Neural cell (in vitro differentiated cells): ENCODE measurements around the gene ZNF90. TPM values are rescaled to one million over a fixed set of nuclear protein-coding genes. Genes with fewer than 3 reads are reported as not detected.
"Not testable (repeated sequence)": the region's sequence is repeated elsewhere in the genome, so short reads cannot be mapped to it uniquely, and the experiment has no call there.

Experiments used
- H2AFZ ChIP-seq: fragments of 200-600, 300-800 bp; sonication (generic), shearing (Covaris generic); 2 replicates; pipeline ENCODE4 v1.6.0; 2014; ENCODE audit warnings: low read depth, mild to moderate bottlenecking, antibody characterized with exemption, low read length, moderate library complexity
- H3F3A ChIP-seq: fragments of 200-600 bp; shearing (Covaris generic); 2 replicates; pipeline ENCODE4 v1.6.1; 2016; ENCODE audit warnings: mild to moderate bottlenecking, moderate library complexity, mixed read lengths, antibody characterized with exemption, low read length; ENCODE audit not compliant: insufficient read depth, poor library complexity, severe bottlenecking
- H3K27ac ChIP-seq: fragments of 200-600, 300-800 bp; sonication (generic), shearing (Covaris generic); 2 replicates; pipeline ENCODE4 v1.5.1; 2014; ENCODE audit warnings: mild to moderate bottlenecking, low read length, moderate library complexity
- H3K27me3 ChIP-seq: fragments of 300-800, 200-600 bp; sonication (generic), shearing (Covaris generic); 2 replicates; pipeline ENCODE4 v1.6.0; 2014; ENCODE audit warnings: mild to moderate bottlenecking, low read depth, low read length, moderate library complexity; ENCODE audit not compliant: insufficient read depth
- H3K36me3 ChIP-seq: fragments of 300-800, 200-600 bp; sonication (generic), shearing (Covaris generic); 2 replicates; pipeline ENCODE4 v1.5.1; 2014; ENCODE audit warnings: mild to moderate bottlenecking, antibody characterized with exemption, low read length, moderate library complexity; ENCODE audit not compliant: insufficient read depth
- H3K4me2 ChIP-seq: fragments of 300-800, 200-600 bp; sonication (generic), shearing (Covaris generic); 2 replicates; pipeline ENCODE4 v1.6.0; 2014; ENCODE audit warnings: mild to moderate bottlenecking, low read length
- H3K4me3 ChIP-seq: fragments of 300-800, 200-600 bp; sonication (generic), shearing (Covaris generic); 2 replicates; pipeline ENCODE4 v1.5.1; 2014; ENCODE audit warnings: mild to moderate bottlenecking, low read length, moderate library complexity
- H3K79me2 ChIP-seq: fragments of 200-600 bp; shearing (Covaris generic); replicated peaks from 2 replicates; pipeline ENCODE4 v1.6.0; 2014; ENCODE audit warnings: mild to moderate bottlenecking, low read length, moderate library complexity; ENCODE audit not compliant: insufficient read depth
- H3K9ac ChIP-seq: fragments of 300-800, 200-600 bp; sonication (generic), shearing (Covaris generic); 2 replicates; pipeline ENCODE4 v1.6.1; 2016; ENCODE audit warnings: mild to moderate bottlenecking, low read length, mixed read lengths
- H3K9me2 ChIP-seq: fragments of 200-600 bp; shearing (Covaris generic); 2 replicates; pipeline ENCODE4 v1.6.1; 2016; ENCODE audit warnings: mild to moderate bottlenecking, low read length, mixed read lengths; ENCODE audit not compliant: insufficient read depth
- H3K9me3 ChIP-seq: fragments of 200-600, 300-800 bp; sonication (generic), shearing (Covaris generic); 2 replicates; pipeline ENCODE4 v1.6.1; 2016; ENCODE audit warnings: mild to moderate bottlenecking, mixed run types, low read length, moderate library complexity, mixed read lengths
- H4K20me1 ChIP-seq: fragments of 200-600 bp; shearing (Covaris generic); 2 replicates; pipeline ENCODE4 v1.6.1; 2016; ENCODE audit warnings: mild to moderate bottlenecking, mixed run types; ENCODE audit not compliant: insufficient read depth
- CTCF ChIP-seq: fragments of 450-650 bp; IDR thresholded peaks from 2 replicates; pipeline ENCODE4 v1.5.1; 2014; ENCODE audit warnings: antibody characterized with exemption, mild to moderate bottlenecking, moderate library complexity; ENCODE audit not compliant: poor library complexity, severe bottlenecking
- EP300 ChIP-seq: fragments of 450-650 bp; conservative IDR thresholded peaks from 2 replicates; pipeline ENCODE4 v1.6.1; 2014; ENCODE audit warnings: antibody characterized with exemption, mild to moderate bottlenecking, moderate library complexity; ENCODE audit not compliant: poor library complexity, severe bottlenecking
- EZH2 ChIP-seq: fragments of 200-600, 300-800 bp; shearing (Covaris generic), sonication (generic); IDR thresholded peaks from 2 replicates; pipeline ENCODE4 v1.6.1; 2014; ENCODE audit warnings: antibody characterized with exemption, low read length, borderline replicate concordance, mild to moderate bottlenecking; ENCODE audit not compliant: insufficient read depth, poor library complexity, severe bottlenecking
- MXI1 ChIP-seq: fragments of 450-650 bp; conservative IDR thresholded peaks from 2 replicates; pipeline ENCODE4 v1.6.1; 2014; ENCODE audit warnings: antibody characterized with exemption, mild to moderate bottlenecking; ENCODE audit not compliant: poor library complexity, severe bottlenecking
- POLR2AphosphoS5 ChIP-seq: IDR thresholded peaks from 2 replicates; pipeline ENCODE4 v1.6.1; 2012
- RAD21 ChIP-seq: fragments of 450-650 bp; conservative IDR thresholded peaks from 2 replicates; pipeline ENCODE4 v1.6.1; 2014; ENCODE audit warnings: antibody characterized with exemption, mild to moderate bottlenecking, moderate library complexity
- REST ChIP-seq: IDR thresholded peaks from 2 replicates; pipeline ENCODE4 v1.6.1; 2012; ENCODE audit warnings: borderline replicate concordance
- SMC3 ChIP-seq: fragments of 450-650 bp; conservative IDR thresholded peaks from 2 replicates; pipeline ENCODE4 v1.6.1; 2014; ENCODE audit warnings: antibody characterized with exemption, mild to moderate bottlenecking, moderate library complexity; ENCODE audit not compliant: poor library complexity
- TAF1 ChIP-seq: IDR thresholded peaks from 2 replicates; pipeline ENCODE4 v1.6.1; 2012; ENCODE audit warnings: low read depth
- polyA plus RNA-seq: library from polyadenylated mRNA; depleted of rRNA; stranded (reverse); fragments of >200 nt; gene quantifications from 2 replicates; pipeline ENCODE4 v1.2.3, GENCODE V29; 2014

The ZNF90 gene
- polyA plus RNA-seq, 1 donor from 2014 or later: 0.37 TPM

GRCh38 chr19:20079476-20079875 lies 1.7 kb downstream of the ZNF90 start:
- H3K4me3 ChIP-seq: no peak overlapping the region
- no peak overlapping the region for H3K27ac ChIP-seq
- H4K20me1 ChIP-seq: no peaks in the 10 kb centered on the region
- H3K9me2 ChIP-seq: no peaks in the 10 kb centered on the region
- no peaks in the 10 kb centered on the region for H3K27me3 ChIP-seq
- no peak overlapping the region for H3K4me2 ChIP-seq
- H3K9me3 ChIP-seq: no peaks in the 10 kb centered on the region
- no peak for TF ChIP-seq EP300
- no peaks in the 10 kb centered on the region for H3K36me3 ChIP-seq
- no peak overlapping the region for H3K9ac ChIP-seq
- peaks cover 2% of the 10 kb centered on the region for H3K79me2 ChIP-seq
- no peak overlapping the region for H2AFZ ChIP-seq
- no peaks in the 10 kb centered on the region for H3F3A ChIP-seq

GRCh38 chr19:20080656-20081055 lies 2.9 kb downstream of the ZNF90 start:
- Histone ChIP-seq H3K4me3 (no peak overlapping the region), H3K9ac (no peak overlapping the region), H3K79me2 (peaks cover 2% of the 10 kb centered on the region), H3F3A (no peaks in the 10 kb centered on the region), H3K4me2 (no peak overlapping the region), H4K20me1 (no peaks in the 10 kb centered on the region), H3K9me3 (no peaks in the 10 kb centered on the region), H3K27ac (no peak overlapping the region), H3K9me2 (no peaks in the 10 kb centered on the region), H3K27me3 (no peaks in the 10 kb centered on the region), H3K36me3 (no peaks in the 10 kb centered on the region), H2AFZ (no peak overlapping the region)
- TF ChIP-seq CTCF: no peak
- no peak for TF ChIP-seq SMC3
- TF ChIP-seq REST: no peak
- TF ChIP-seq POLR2AphosphoS5: no peak
- no peak for TF ChIP-seq MXI1
- TF ChIP-seq EZH2: no peak
- TF ChIP-seq EP300: no peak
- no peak for TF ChIP-seq RAD21
- no peak for TF ChIP-seq TAF1

GRCh38 chr19:20082232-20082833 lies 4.5 kb downstream of the ZNF90 start:
- H4K20me1 ChIP-seq, H3K79me2 ChIP-seq, H3K27me3 ChIP-seq, H3K36me3 ChIP-seq, H3K4me2 ChIP-seq, H3K4me3 ChIP-seq, H3K9me2 ChIP-seq, H3K27ac ChIP-seq, H3K9ac ChIP-seq, H2AFZ ChIP-seq, H3K9me3 ChIP-seq, H3F3A ChIP-seq: not testable (repeated sequence)

GRCh38 chr19:20082876-20083275 lies 5.1 kb downstream of the ZNF90 start:
- not testable (repeated sequence) for H3K9me3 ChIP-seq, H2AFZ ChIP-seq, H3K9me2 ChIP-seq, H3K4me3 ChIP-seq, H3K79me2 ChIP-seq, H4K20me1 ChIP-seq, H3K36me3 ChIP-seq, H3F3A ChIP-seq, H3K9ac ChIP-seq, H3K4me2 ChIP-seq, H3K27ac ChIP-seq, H3K27me3 ChIP-seq
